Activated naive CD4-positive, alpha-beta T cell treated with anti-CD3 and anti-CD28 coated beads, Interleukin-2, amount 50 U/mL, for 16 hours (primary cell): ENCODE measurements around the gene CEMIP.

ENCODE experiments used
- DNase-seq: peaks from one replicate; pipeline ENCODE4 v3.0.0-alpha.2; 2020

CEMIP gene

DNA sequence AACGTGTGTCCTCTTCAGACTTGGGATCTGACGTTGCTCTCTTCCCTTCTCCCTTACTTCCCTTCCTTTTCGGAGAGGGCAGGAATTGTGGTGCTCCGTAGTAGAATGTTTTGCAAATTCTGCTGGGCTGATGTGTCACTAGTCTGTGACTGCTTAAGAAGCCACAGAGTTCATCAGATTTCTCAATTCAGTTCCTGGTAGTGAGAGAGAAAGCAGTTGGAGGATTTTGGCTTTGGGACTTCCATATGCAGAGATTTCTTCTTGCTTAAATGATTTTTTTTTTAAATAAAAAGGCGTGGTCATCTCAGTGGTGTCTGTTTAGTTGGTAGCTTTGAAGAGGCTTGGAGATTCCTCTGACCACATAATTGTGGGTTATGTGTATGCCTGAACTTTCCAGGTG, 10.1 kb downstream of the CEMIP start:
- DNase-seq, result no peak

DNA sequence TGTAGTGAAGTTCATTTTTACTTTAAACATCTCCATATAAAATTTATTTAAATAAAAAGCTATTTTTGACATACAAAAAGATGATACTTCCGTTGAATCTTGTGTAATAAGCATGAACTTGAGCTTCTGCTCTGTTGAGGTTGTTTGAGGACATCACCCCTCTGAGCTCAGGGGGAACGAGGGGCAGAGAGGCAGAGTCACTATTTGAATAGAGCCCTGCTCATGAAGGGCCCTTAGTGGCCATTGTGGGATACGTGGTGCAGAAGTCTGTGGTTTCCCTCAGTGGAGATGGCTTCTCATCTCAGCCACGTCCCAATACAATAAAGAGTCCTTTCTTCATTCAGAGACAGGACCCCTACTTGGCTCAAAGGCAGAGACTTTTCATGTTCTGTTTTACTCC, 10.6 kb downstream of the CEMIP start:
- DNase-seq, result no peak

DNA sequence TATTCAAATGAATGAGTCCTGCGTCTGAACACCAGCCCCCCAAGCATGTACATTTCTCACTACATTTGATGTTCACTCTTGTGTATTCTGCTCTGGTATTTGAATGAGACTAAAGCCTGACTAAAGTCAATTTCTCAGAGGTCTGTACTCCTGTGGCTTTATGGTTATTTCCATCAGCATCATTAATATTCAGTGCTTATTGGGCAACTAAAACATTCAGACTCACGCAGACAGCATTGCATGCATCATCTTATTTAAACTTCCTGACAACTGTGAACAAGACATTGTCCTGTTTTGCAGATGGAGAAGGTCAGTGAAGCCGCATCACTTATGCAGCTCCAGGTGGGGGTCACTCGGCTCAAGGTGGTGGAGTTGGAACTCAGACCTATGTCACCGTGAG, 11.1 kb downstream of the CEMIP start:
- no peak for DNase-seq

DNA sequence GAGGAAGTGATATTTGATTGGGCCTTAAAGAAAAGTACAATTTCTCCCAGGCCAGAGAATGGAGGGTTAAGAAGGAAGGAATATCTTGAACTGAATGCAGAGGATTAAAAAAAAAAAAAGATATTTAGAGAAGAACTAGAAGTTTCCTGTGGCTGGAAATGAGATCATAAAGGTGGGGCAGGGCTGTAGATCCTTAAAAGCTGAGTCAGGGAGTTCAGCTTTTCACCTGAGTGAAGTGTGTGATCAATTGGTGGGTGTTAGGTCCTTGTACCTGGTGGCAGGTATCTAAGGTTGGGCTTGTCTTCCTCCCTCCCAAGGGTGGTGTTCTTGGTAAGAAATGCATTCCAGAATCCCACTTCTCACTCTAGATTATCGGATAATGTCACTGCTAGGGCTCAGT, 11.8 kb downstream of the CEMIP start:
- DNase-seq, result no peak

DNA sequence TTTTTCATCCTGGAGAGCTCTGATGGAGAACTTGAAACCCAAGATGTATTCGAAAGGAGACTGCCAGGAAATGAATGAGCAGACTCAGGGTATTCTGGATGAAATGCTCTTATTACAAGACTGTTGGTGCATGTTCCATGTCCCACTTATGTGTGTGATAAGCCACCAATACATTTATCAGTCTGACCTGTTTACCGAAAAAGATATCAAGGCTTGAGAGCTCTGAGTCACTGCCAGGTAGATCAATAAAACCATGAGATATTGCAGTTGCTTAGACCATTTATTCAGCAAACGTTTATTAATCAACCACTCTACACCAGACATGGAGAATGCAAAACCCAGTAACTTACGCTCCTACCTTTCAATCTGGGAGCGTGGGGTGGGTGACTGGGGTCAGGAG, 17.2 kb downstream of the CEMIP start:
- DNase-seq, result no peak

DNA sequence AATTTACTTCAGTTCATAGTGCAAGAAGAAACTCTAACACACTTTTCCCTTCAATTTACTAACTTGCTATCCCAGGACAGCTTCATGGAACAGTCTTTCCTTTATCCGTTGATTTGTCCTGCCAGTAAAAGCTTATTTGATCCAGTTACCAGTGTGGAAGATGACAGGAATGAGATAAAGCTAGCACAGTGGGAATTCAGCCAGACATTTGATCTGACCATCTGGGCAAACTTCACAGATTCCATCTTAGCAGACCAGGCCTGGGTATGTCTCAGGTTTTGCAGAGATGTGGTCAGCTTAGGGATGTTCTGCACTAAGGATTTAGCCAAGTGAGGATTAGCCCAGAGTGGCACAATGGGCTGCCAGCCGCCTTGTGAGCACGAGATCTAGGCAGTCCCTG, 19.7 kb downstream of the CEMIP start:
- DNase-seq, result no peak

DNA sequence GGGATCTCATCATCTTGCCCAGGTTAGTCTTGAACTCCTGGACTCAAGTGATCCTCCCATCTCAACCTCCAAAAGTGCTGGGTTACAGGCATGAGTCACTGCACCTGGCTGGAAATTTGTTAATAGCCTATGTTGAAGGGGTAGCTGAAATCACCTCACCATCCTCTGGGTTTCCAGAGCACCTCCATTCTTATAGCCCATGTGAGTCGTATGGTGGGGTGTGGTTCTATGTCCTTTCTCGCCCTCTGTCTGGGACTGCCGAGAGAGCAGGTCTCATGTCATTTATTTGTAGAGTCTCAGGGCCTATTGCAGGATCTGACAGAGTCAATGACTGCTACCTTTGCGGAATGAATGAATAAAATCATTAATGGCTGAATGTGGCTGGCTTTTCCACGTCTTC, 20.9 kb downstream of the CEMIP start:
- no peak for DNase-seq

DNA sequence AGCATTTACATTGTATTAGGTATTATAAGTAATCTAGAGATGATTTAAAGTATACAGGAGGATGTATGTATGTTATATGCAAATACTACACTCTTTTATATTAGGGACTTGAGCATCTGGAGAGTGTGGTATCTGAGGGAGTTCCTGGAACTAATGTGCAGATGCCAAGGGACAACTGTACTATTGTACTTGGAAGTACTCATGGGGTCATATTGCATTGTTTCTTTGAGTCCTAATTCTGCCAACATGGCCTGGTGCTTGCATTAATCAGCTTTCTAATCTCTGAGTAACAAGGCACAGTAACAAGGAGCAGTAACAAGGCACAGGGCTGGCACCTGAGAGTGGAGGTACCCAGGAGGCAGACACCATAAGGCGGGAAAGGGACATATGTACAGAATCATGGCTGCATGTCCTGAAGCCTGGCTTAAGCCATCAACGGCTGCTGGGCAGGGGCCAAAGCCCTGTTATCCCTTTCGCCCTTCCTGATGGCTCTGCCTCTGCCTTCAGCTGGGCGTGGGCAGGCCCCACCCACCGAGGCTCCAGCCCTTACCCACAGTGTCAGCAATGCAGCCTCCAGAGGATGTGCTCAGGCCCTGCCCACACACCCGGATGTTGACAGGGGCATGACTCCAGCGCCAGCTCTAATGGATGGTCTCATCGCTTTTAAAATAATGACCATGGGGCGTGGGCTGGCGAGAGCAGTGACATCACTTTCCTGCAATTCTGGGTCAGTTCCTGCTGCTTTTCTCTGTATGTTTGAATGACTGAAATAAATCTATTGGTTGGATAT, 22.9 kb downstream of the CEMIP start:
- no peak for DNase-seq

DNA sequence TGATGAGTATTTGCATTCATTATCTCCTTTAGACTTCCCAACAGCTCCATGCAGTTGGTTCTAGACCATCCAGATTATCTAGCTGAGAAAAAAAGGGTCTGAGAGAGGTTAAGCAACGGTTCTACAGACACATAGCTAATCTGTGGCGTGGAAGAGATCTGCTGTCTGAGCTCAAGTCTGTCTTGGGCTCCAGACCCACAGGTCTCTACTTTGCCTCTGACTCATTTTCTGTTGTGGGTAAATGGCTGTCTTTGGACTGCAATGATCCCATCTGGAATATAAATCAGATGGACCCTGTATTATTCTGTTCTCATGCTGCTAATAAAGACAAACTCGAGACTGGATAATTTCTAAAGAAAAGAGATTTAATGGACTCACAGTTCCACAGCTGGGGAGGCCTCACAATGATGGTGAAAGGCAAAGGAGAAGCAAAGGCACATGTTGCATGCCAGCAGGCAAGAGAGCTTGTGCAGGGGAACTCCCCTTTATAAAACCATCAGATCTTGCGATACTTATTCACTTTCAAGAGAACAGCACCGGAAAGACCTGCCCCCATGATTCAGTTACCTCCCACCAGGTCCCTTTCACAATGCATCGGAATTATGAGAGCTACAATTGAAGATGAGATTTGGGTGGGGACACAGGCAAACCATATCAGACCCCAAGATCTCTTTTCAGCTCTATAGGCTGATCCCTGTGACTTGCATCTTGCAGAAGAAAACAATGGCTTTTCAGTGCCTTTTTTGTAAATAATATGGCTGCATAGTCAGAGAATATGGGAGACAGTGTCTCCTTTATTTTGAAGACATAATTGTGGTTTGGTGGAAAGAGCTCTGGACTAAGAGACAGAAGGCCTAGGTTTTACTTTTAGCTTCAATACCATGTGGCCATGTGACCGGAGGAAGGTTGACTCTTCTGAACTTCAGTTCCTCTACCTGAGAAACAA, 24.7 kb downstream of the CEMIP start:
- DNase-seq, result peak; percentile 44

DNA sequence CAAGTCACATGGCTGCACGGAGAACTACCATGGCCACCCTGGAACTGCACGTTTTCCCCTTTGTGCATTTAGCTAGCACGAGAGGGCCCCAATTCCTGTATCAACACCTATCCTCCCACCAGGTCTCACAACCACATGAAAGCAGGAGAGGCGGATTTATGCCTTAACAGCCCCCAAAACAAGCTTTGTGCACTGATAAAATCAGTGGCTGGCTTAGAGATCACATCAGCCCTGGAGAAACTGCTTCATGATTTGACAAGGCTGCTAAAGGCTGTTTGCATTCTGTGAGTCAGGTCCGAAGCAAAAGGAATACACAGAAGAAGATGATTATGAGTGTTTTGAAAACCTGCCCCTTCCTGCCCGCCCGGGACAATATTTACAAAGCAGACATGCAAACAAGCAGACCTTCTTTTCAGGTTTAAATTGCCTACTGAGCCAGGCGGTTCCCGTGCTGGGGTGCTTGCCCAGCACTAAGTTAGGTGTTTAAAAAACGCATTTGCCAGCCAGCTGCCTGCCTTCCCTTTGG, 25.9 kb downstream of the CEMIP start:
- peak; percentile 17 for DNase-seq

DNA sequence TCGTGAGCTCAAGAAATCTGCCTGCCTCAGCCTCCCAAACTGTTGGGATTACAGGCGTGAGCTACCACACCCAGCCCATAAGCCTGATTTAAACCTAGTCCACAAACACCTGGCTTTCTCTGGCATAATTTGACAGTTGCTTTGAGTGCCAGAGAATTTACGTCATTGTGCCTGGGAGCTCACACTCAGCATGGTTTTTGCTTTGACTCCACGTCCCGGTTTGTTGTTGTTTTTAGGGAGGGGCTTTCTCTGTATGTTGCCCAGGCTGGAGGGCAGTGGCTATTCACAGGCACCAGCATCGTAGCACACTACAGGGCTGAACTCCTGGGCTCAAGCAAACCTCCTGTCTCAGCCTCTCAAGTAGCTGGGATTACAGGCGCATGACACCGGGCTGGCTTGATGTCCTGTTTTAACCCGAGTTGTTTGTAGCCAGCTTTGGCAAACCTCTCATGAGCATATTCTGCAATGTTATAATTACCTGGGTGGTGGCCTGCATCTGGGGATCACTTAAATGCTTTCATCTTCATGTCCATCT, 32.7 kb downstream of the CEMIP start:
- no peak for DNase-seq

DNA sequence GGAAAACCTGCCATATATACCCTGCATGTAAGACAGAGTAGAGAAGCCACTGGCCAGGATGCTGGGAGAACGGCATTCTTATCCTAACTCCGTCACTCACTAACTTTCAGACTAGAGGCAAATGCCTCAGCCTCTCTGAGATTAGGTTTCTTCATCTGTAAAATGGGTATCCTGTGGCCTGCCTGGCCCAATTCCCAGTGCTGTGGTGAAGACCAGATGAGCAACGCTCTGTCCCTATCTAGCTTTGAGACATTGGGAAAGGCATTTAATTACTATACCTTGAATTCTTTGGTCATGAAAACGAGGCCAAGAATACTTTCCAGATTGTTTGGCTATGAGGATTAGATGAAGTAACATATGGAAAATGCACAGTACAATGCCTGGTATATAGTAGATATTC, 35.9 kb downstream of the CEMIP start:
- no peak for DNase-seq

DNA sequence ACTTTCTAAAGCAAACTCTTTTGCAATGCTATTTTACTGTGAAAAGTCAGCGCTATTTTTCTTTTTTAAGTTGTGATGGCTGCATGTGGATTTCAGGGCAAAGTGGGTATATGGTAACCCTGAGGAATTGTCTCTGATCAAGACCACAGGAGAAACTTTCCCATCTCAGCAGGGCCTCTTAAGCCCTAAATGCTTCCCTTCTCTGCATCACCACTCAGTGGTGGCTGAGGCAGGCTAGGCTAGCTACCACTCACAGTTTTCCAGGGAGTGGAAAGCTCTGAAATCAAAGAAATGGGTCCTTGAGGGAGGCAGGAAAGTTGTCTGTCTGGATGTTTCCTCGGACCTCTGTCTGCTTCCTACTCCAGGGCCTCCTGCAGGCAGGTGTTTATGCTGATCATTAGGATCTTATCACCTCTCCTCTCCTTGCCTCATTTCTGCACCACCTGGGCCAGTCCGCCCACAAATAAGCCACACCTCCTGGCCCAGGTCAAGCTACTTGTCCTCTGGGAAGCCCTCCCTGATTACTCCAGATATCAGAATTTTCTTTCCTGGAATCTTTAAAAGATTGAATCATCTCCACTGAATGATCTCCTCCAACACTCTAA, 37.0 kb downstream of the CEMIP start:
- no peak for DNase-seq

DNA sequence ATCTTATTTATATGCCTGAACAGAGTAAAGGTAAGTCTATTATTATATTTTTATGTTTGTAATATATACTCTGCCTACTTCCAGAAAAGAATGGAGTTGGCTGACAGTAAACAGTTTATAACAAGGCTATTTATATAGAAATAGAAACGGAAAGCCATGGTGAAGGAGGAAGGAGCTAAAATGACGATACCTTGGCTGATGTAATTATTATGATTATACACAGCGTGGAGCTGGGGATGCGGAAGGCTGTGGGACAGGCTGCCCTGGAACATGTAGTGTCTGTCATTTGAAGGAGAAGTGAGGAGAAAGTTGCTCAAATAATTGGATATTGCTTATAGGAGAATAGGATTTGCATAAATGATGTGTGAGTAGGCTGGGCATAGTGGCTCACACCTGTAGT, 37.8 kb downstream of the CEMIP start:
- DNase-seq, result no peak

DNA sequence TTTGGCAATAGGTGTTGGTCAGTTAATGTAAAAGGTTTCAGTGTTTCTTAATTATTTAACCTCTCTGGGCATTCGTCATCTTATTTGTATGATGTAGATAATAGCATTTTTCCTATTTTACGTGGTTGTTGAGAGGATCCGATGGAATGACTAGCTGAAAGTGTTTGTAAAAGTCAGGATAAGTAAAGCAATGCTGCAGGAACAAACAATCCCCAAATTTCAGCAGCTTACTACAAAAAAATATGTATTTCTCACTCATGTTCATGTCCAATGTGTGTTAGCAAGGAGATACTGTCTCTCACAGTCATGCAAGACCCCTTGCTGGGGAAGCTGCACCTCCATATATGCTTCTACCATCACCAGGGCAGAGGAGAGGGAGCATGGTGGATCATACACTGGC, 38.7 kb downstream of the CEMIP start:
- no peak for DNase-seq

DNA sequence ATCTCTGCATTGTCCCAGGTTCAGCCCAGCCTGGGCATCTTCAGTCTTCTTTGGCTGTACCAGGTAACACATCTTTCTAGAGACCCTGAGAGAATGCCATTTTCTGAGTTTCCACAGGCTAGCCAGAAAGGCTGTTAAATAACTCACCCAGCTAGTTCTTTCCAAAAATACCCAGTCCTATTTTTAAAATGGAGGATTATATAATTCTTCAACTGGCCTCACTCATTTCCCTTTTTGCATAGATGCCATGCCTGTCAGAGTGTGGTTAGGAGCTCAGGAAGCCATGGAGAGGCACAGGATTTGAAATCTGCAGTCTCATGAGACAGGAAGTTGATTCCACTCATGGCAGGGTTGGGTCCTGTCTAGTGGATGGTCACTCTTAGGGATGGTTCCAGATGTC, 39.8 kb downstream of the CEMIP start:
- no peak for DNase-seq

DNA sequence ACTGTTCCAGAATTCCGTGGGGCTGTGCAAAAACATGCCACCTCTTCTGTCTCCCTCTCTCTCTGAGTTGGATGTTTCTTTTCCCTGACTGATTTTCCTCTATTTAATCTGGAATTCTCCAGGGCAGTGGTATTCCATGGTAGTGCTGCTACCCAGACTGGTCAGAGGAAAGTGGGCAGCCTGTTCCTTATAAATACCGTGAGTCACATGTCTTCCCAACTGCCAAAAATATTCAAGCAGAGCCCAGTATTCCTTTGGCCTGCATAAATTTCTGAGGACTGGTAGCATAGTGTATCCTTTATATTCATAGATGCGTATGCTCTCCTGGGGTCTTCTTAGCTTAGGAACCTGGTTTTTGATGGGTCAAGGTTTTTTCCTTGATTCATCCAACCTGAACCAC, 40.9 kb downstream of the CEMIP start:
- no peak for DNase-seq

DNA sequence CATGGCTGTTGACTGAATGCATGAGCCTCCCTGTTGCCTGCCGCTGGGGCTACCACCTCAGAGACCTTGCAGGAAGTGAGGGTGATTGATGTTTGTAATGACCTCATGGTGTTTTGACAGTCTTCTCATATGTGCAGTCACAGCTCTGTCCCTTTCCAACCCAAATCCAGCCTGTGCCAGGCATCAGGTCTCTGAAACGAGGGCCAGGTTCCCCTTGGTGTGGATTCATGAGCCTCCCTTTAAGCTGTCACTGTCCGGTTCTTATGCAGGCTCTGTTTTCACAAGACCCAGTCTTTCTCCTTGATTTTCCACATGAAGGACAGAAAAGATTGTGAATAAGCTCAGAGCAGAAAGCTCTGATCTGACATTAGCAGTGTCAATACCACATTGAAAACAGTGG, 43.1 kb downstream of the CEMIP start:
- no peak for DNase-seq

DNA sequence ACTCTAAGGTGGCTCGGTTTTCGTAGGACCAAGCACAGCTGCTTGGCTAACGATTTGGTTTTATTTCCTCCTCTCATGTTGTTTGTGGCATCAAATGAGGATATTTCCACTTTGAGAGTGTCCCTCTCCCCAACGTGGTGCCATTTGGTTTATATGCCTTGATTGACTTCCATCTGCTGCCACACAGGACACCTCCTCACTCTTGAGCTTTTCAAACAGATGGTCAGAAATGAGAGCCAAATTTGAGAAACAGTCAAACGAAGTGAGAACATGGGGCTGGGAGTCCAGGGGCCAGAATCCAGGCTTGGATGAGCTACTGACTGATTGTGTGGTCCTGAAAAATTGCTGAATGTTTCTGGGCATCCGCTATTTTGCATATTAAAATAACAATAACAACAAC, 43.5 kb downstream of the CEMIP start:
- DNase-seq, result no peak

DNA sequence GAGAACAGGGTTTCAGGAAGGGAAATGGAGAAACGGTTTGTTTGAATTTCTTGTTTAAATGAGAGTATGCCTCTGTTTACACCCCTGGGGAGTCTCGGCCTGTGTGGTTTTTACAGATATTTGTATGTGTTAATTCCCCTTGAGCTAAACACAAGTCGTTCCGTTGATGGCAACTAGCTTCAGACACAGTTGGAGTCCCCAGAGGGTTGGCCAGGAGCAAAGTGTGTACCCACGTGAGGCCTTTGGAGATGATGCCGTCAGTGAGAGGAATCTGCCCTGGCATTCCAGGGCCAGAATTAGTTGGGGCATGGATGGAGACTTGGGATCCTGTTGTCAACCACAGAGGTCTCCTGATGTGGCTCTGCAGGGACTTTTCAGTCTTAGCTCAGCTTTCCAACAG, 44.0 kb downstream of the CEMIP start:
- DNase-seq, result no peak

DNA sequence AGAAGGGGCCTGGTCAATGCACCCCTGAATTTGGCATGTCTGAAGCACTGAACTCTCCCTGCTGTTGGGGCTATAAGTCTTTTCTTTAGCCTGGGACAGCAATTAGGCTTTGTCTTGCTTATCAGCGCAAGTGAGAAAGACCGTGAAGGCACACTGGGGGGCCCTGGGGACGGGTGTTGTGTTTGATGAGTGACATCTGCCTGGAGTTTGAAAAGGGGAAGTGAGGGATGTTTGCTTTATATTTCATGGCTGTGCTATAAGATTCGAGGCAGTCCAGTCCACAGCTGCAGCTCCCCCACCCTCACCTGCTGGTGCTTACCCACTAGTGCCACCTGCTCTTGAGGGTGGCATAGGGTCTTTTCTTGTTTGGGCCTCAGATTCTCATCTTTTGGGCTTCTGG, 44.8 kb downstream of the CEMIP start:
- DNase-seq, result no peak

DNA sequence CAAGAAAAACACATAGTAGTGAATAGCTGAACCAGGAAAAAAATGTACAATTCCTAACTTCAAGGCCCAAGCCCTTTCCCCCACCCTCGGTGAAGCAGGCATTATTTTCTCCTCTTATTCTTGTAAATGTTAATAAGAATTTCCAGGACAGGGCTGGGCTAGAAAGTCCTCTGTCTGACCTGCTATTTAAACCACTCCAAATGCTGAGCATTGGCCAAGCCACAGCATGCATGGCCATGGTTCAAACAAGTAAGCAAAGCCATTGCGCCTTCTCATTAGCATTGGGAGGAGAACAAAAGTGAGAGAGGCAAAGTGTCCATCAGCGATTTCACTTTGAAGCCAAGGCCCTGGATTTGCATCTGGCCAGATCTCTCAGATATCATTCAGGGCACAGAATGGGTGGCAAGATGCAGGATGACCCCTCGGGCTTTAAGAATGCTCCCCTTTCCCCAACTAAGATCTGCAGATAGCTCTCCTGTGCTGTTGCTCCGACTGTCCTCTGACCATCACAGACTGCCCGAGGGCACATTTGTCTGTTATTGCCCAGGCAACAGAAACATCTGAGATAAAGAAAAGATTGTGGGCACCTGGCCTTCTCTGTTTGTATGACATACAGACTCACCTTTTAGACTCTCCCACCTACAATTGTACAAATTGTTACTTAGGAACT, 46.3 kb downstream of the CEMIP start:
- no peak for DNase-seq

DNA sequence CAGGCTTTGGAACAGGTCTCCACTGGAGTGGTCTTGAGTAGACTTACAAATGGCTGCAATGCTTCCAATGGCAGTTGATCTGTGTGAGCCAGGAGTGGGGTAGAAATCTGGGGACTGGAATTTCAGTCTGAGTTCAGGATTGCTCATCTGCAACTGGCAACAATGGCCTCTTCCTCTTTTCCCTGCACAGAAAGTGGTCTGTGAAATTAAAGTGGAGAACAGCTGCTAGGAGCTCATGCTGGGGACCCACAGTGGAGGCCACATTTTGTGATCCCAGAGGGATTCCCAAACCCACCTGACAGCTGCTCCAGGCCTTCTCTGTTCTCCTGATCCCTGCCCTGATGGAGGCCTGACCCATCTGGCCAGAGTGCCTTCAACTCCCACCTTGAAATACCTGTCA, 49.6 kb downstream of the CEMIP start:
- DNase-seq, result no peak
